Mammary epithelial cell (primary cell): Measurements from ENCODE around the gene ZDHHC9.

ENCODE experiments used
- EZH2 ChIP-seq: IDR thresholded peaks from 2 replicates; pipeline ENCODE4 v1.6.1; 2012; ENCODE audit warnings: low read length, inconsistent platforms, borderline replicate concordance
- TF ChIP-seq, protein P1 (sequence below), 2 donors: IDR thresholded peaks in 1 of 2; conservative IDR thresholded peaks in 1 of 2; 2 replicates each; pipeline ENCODE4 v1.5.1; 2011 to 2012; ENCODE audit warnings: inconsistent platforms in 2 of 2, low read length in 2 of 2, mild to moderate bottlenecking in 2 of 2, control low read depth in 1 of 2, low read depth in 1 of 2; ENCODE audit not compliant: insufficient read depth in 1 of 2; ENCODE audit errors: extremely low read depth in 1 of 2

DNA sequence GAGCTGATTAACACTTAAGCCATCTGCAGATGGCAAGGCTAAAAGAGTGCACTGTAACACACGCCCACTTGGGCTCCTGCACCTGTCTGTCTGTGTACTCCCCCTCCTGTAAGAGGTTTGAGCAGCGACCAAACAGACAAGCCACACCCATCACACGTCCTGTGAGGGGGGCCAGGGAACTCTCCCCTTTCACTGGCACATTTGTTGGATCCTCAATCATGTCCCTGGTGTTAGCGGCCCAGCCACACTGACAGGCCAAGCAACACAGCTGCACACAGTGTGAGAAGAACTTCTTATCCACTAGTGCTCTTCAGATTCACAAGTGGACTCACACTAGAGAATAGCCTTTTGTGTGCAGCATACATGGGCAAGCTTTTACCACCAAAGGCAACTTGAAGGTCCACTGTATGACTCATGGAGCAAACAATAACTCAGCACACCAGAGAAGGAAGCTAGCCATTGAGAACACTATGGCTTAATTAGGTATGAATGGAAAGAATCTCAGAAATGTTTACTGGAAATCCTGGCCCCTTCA is 33.2 kb upstream of the ZDHHC9 start:
- TF ChIP-seq, protein P1, sequence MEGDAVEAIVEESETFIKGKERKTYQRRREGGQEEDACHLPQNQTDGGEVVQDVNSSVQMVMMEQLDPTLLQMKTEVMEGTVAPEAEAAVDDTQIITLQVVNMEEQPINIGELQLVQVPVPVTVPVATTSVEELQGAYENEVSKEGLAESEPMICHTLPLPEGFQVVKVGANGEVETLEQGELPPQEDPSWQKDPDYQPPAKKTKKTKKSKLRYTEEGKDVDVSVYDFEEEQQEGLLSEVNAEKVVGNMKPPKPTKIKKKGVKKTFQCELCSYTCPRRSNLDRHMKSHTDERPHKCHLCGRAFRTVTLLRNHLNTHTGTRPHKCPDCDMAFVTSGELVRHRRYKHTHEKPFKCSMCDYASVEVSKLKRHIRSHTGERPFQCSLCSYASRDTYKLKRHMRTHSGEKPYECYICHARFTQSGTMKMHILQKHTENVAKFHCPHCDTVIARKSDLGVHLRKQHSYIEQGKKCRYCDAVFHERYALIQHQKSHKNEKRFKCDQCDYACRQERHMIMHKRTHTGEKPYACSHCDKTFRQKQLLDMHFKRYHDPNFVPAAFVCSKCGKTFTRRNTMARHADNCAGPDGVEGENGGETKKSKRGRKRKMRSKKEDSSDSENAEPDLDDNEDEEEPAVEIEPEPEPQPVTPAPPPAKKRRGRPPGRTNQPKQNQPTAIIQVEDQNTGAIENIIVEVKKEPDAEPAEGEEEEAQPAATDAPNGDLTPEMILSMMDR (conservative IDR thresholded peaks at IDR 0.05 in 1 of 2, IDR thresholded peaks at IDR 0.05 in 1 of 2; ENCODE audit: extremely low read depth in 1 of 2, insufficient read depth in 1 of 2, low read depth in 1 of 2, low read length in 2 of 2), result no peak
- no peak for TF ChIP-seq EZH2
